GM23338 (cell line): Measurements from ENCODE around the gene NIN. TPM values are rescaled to one million over a fixed set of nuclear protein-coding genes. Genes with fewer than 3 reads are reported as not detected.

Experiments
- ATAC-seq: fragments of 200-7000 bp; cut with Tn5 transposase; 3 replicates; pipeline ENCODE4 v1.9.1; 2020
- DNase-seq: peaks from one replicate; pipeline ENCODE4 v3.0.0-alpha.2; 2015; ENCODE audit warnings: low spot score
- H2AFZ ChIP-seq: fragments of 200-600 bp; sonication (generic); 2 replicates; pipeline ENCODE4 v1.8.0; 2016; ENCODE audit warnings: antibody characterized with exemption, mild to moderate bottlenecking, moderate library complexity
- H3F3A ChIP-seq: fragments of 200-600 bp; sonication (generic); replicated peaks from 2 replicates; pipeline ENCODE4 v1.8.0; 2017; ENCODE audit warnings: antibody characterized with exemption, mixed run types, low read depth
- H3K27ac ChIP-seq: fragments of 200-600 bp; sonication (generic); 2 replicates; pipeline ENCODE4 v1.6.1; 2016; ENCODE audit warnings: low read depth
- H3K27me3 ChIP-seq: fragments of 200-600 bp; sonication (generic); 2 replicates; pipeline ENCODE4 v1.8.0; 2016; ENCODE audit warnings: mild to moderate bottlenecking, mixed run types, moderate library complexity; ENCODE audit not compliant: insufficient read depth
- H3K36me3 ChIP-seq: fragments of 200-600 bp; sonication (generic); 2 replicates; pipeline ENCODE4 v1.8.0; 2016; ENCODE audit warnings: mild to moderate bottlenecking; ENCODE audit not compliant: insufficient read depth
- H3K4me1 ChIP-seq: fragments of 200-600 bp; sonication (generic); 2 replicates; pipeline ENCODE4 v1.8.0; 2016; ENCODE audit warnings: mild to moderate bottlenecking, moderate library complexity; ENCODE audit not compliant: insufficient read depth
- H3K4me2 ChIP-seq: fragments of 200-600 bp; sonication (generic); 2 replicates; pipeline ENCODE4 v1.7.1; 2017; ENCODE audit warnings: mixed run types
- H3K4me3 ChIP-seq: fragments of 200-600 bp; sonication (generic); 2 replicates; pipeline ENCODE4 v1.6.1; 2016; ENCODE audit warnings: mixed run types
- H3K79me2 ChIP-seq: fragments of 200-600 bp; sonication (generic); replicated peaks from 2 replicates; pipeline ENCODE4 v1.8.0; 2017; ENCODE audit warnings: mild to moderate bottlenecking; ENCODE audit not compliant: insufficient read depth
- H3K9me2 ChIP-seq: fragments of 200-600 bp; sonication (generic); 2 replicates; pipeline ENCODE4 v1.8.0; 2017; ENCODE audit not compliant: insufficient read depth
- H4K20me1 ChIP-seq: fragments of 200-600 bp; sonication (generic); replicated peaks from 2 replicates; pipeline ENCODE4 v1.8.0; 2017; ENCODE audit warnings: mild to moderate bottlenecking; ENCODE audit not compliant: insufficient read depth
- H3K27ac Mint-ChIP-seq: 2 replicates; pipeline ENCODE4 v1.8.0; 2020; ENCODE audit warnings: inconsistent platforms, mild to moderate bottlenecking, moderate library complexity, mixed read lengths
- H3K27me3 Mint-ChIP-seq: 3 replicates; pipeline ENCODE4 v1.8.0; 2022; ENCODE audit warnings: low read depth, mild to moderate bottlenecking, moderate library complexity, mixed read lengths, inconsistent platforms; ENCODE audit not compliant: insufficient read depth, poor library complexity
- H3K36me3 Mint-ChIP-seq: 3 replicates; pipeline ENCODE4 v1.8.0; 2021; ENCODE audit warnings: low read depth, mild to moderate bottlenecking, inconsistent platforms, moderate library complexity, mixed read lengths
- H3K4me1 Mint-ChIP-seq: 3 replicates; pipeline ENCODE4 v1.8.0; 2020; ENCODE audit warnings: mild to moderate bottlenecking, inconsistent platforms, mixed read lengths
- H3K4me3 Mint-ChIP-seq: 3 replicates; pipeline ENCODE4 v1.8.0; 2021; ENCODE audit warnings: moderate library complexity, mild to moderate bottlenecking, inconsistent platforms, mixed read lengths
- H3K9me3 Mint-ChIP-seq: 3 replicates; pipeline ENCODE4 v1.8.0; 2020; ENCODE audit warnings: moderate library complexity, mild to moderate bottlenecking, inconsistent platforms, mixed read lengths
- CREB1 ChIP-seq: fragments of 250-450 bp; sonication (Bioruptor Pico); IDR thresholded peaks from 2 replicates; pipeline ENCODE4 v1.5.0; 2020; ENCODE audit warnings: low read depth, mild to moderate bottlenecking, moderate library complexity
- ETS1 ChIP-seq: IDR thresholded peaks from 2 replicates; pipeline ENCODE4 v1.6.1; 2016; ENCODE audit warnings: antibody characterized with exemption
- EZH2 ChIP-seq: fragments of 200-600 bp; sonication (generic); IDR thresholded peaks from one replicate; pipeline ENCODE4 v1.8.0; 2017; ENCODE audit warnings: antibody characterized with exemption, mild to moderate bottlenecking, low read depth; ENCODE audit not compliant: unreplicated experiment
- EZH2phosphoT487 ChIP-seq: fragments of 200-600 bp; sonication (generic); IDR thresholded peaks from one replicate; pipeline ENCODE4 v1.8.1; 2018; ENCODE audit warnings: antibody characterized with exemption; ENCODE audit not compliant: unreplicated experiment
- NANOG ChIP-seq: IDR thresholded peaks from 2 replicates; pipeline ENCODE4 v1.6.1; 2016; ENCODE audit warnings: antibody characterized with exemption, borderline replicate concordance
- REST ChIP-seq: IDR thresholded peaks from one replicate; pipeline ENCODE4 v1.6.1; 2018; ENCODE audit warnings: antibody characterized with exemption; ENCODE audit not compliant: unreplicated experiment
- STAT1 ChIP-seq: IDR thresholded peaks from one replicate; pipeline ENCODE4 v1.6.1; 2016; ENCODE audit warnings: antibody characterized with exemption; ENCODE audit not compliant: unreplicated experiment
- ZNF114 ChIP-seq: fragments of 250-450 bp; sonication (Bioruptor Pico); IDR thresholded peaks from 2 replicates; pipeline ENCODE4 v1.5.0; 2020; ENCODE audit warnings: mild to moderate bottlenecking, moderate library complexity
- ZNF331 ChIP-seq: fragments of 250-450 bp; sonication (Bioruptor Pico); IDR thresholded peaks from 2 replicates; pipeline ENCODE4 v1.5.0; 2020; ENCODE audit warnings: low read depth, mild to moderate bottlenecking, moderate library complexity
- ZNF462 ChIP-seq: fragments of 250-450 bp; sonication (Bioruptor Pico); IDR thresholded peaks from 2 replicates; pipeline ENCODE4 v1.5.0; 2020; ENCODE audit warnings: mild to moderate bottlenecking, moderate library complexity
- polyA plus RNA-seq: library from polyadenylated mRNA; unstranded; fragments of >200 nt; fragmentation: Nextera tagmentation; extraction: Ambion mirVana; gene quantifications from 2 replicates; pipeline ENCODE4 v1.2.1, GENCODE V29; 2016
- total RNA-seq: library from RNA; depleted of rRNA; stranded (reverse); fragments of >200 nt; shearing (Covaris generic); gene quantifications from 2 replicates; pipeline ENCODE4 v1.2.3, GENCODE V29; 2014

Gene NIN
- total and polyA plus RNA-seq, 2 experiments from 2014 or later = 7.4 to 17.4 TPM

GRCh38 chr14:50728836-50729235 lies 102.1 kb downstream of the NIN start:
- no peak for DNase-seq
- H3K27ac Mint-ChIP-seq = no peak overlapping the region
- H3F3A ChIP-seq = no peaks in the 10 kb centered on the region
- H3K36me3 ChIP-seq = peaks cover 10% of the 10 kb centered on the region; the same call in 1 of the 2 replicates
- no peaks in the 10 kb centered on the region for H3K27me3 Mint-ChIP-seq
- no peaks in the 10 kb centered on the region for H3K79me2 ChIP-seq
- no peak overlapping the region for H3K27ac ChIP-seq
- no peaks in the 10 kb centered on the region for H3K4me1 ChIP-seq
- H3K9me3 Mint-ChIP-seq = peaks cover 7% of the 10 kb centered on the region; the same call in 1 of the 3 replicates
- H3K4me2 ChIP-seq = no peak overlapping the region
- no peaks in the 10 kb centered on the region for H3K4me1 Mint-ChIP-seq
- no peaks in the 10 kb centered on the region; the same call in 1 of the 2 replicates for H4K20me1 ChIP-seq
- no peak for ATAC-seq
- H2AFZ ChIP-seq = no peak overlapping the region
- peaks cover 48% of the 10 kb centered on the region for H3K36me3 Mint-ChIP-seq
- TF ChIP-seq ZNF331 (CRISPR knock-in tag) = no peak
- TF ChIP-seq EZH2 = no peak
- no peak for TF ChIP-seq NANOG
- no peak for TF ChIP-seq STAT1
- no peak for TF ChIP-seq EZH2phosphoT487
- TF ChIP-seq CREB1 (CRISPR knock-in tag) = no peak
- TF ChIP-seq ZNF462 (CRISPR knock-in tag) = no peak
- TF ChIP-seq ETS1 = no peak
- TF ChIP-seq REST = no peak
- no peak for TF ChIP-seq ZNF114 (CRISPR knock-in tag)
- H3K4me3 Mint-ChIP-seq = no peak overlapping the region
- H3K4me3 ChIP-seq = no peak overlapping the region
- H3K9me2 ChIP-seq = no peaks in the 10 kb centered on the region
- no peaks in the 10 kb centered on the region for H3K27me3 ChIP-seq
